GM21619 (cell line): Measurements from ENCODE around the gene MYO1D.

Experiments
- ATAC-seq: cut with Tn5 transposase; IDR thresholded peaks from one replicate; pipeline ENCODE4 v1.9.1; 2021; ENCODE audit not compliant: unreplicated experiment

Gene MYO1D

GRCh38 chr17:32820440-32820839 is 56.5 kb downstream of the MYO1D start:
- no peak for ATAC-seq

- ATAC-seq: no peak
Observed at GRCh38 chr17:32819787-32820186, 57.1 kb downstream of the MYO1D start.

- no peak for ATAC-seq
Observed at GRCh38 chr17:32819035-32819434, 57.9 kb downstream of the MYO1D start.

- no peak for ATAC-seq
Observed at GRCh38 chr17:32815460-32815859, 61.5 kb downstream of the MYO1D start.

GRCh38 chr17:32814836-32815235 is 62.1 kb downstream of the MYO1D start:
- ATAC-seq: no peak

GRCh38 chr17:32813021-32813420 is 63.9 kb downstream of the MYO1D start:
- no peak for ATAC-seq

GRCh38 chr17:32810690-32811089 is 66.2 kb downstream of the MYO1D start:
- ATAC-seq: no peak

- no peak for ATAC-seq
Observed at GRCh38 chr17:32807577-32807976, 69.3 kb downstream of the MYO1D start.

GRCh38 chr17:32806646-32807045 is 70.3 kb downstream of the MYO1D start:
- ATAC-seq: no peak

GRCh38 chr17:32805029-32805976 is 71.6 kb downstream of the MYO1D start:
- ATAC-seq: no peak

- ATAC-seq: no peak
Observed at GRCh38 chr17:32803544-32803943, 73.4 kb downstream of the MYO1D start.

- no peak for ATAC-seq
Observed at GRCh38 chr17:32802306-32802705, 74.6 kb downstream of the MYO1D start.

GRCh38 chr17:32801641-32802040 is 75.3 kb downstream of the MYO1D start:
- no peak for ATAC-seq

GRCh38 chr17:32801193-32801592 is 75.7 kb downstream of the MYO1D start:
- no peak for ATAC-seq

- no peak for ATAC-seq
Observed at GRCh38 chr17:32798938-32799337, 78.0 kb downstream of the MYO1D start.

- ATAC-seq: no peak
Observed at GRCh38 chr17:32795339-32795979, 81.5 kb downstream of the MYO1D start.

GRCh38 chr17:32794533-32795246 is 82.2 kb downstream of the MYO1D start:
- no peak for ATAC-seq

GRCh38 chr17:32793841-32794240 is 83.1 kb downstream of the MYO1D start:
- ATAC-seq: no peak

- no peak for ATAC-seq
Observed at GRCh38 chr17:32792207-32792606, 84.7 kb downstream of the MYO1D start.

GRCh38 chr17:32786169-32786568 is 90.8 kb downstream of the MYO1D start:
- ATAC-seq: no peak

GRCh38 chr17:32784113-32784512 is 92.8 kb downstream of the MYO1D start:
- no peak for ATAC-seq

- ATAC-seq: no peak
Observed at GRCh38 chr17:32783602-32784001, 93.3 kb downstream of the MYO1D start.
